ENCODE data around the gene GAS2L3. TPM values are rescaled to one million over a fixed set of nuclear protein-coding genes. Genes with fewer than 3 reads are reported as not detected.
A peak's percentile ranks its signal among the peaks of the same experiment; 100 is the strongest.
"Not testable (repeated sequence)": the region's sequence is repeated elsewhere in the genome, so short reads cannot be mapped to it uniquely, and the experiment has no call there.

The GAS2L3 gene
- total and polyA plus RNA-seq, 9 donors: 13.4 to 25.9 (median 17.5) TPM

DNA sequence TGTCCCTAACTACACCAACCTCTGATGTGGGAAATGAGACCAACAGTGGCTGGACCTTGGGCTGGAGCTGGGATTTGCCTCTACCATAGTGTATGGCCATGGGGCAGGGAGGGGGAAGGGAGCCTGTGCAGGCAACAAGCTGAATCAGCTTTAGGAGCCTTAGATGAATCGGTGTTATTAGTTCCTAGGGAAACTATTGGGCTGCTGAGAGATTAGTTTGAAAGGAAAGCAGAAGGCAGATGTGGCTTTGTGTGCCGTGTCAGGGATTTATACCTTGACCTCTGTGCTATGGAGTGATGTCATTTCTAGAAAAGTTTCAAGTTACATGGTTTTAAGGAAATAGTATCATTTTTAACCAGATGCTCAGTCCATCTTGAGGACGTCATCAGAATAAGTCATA lies 19.5 kb upstream of the GAS2L3 start:
- no peak overlapping the region for H3K27ac ChIP-seq (ENCODE audit: low read length)
- no peaks in the 10 kb centered on the region for H3K36me3 ChIP-seq (ENCODE audit: control insufficient read depth, insufficient read depth, low read length)
- H3K4me1 ChIP-seq (ENCODE audit: control insufficient read depth, insufficient read depth, low read length): no peaks in the 10 kb centered on the region
- H3K4me3 ChIP-seq (ENCODE audit: low read length): no peak overlapping the region
- DNase-seq: no peak
- H3K27me3 ChIP-seq (ENCODE audit: control insufficient read depth, insufficient read depth, low read length): no peaks in the 10 kb centered on the region
- no peaks in the 10 kb centered on the region for H3K9me3 ChIP-seq (replicated peaks; ENCODE audit: control insufficient read depth, low read depth, low read length)
- WGBS (ENCODE audit: insufficient coverage): 10% methylated on average over 2 of the region's 3 CpGs

DNA sequence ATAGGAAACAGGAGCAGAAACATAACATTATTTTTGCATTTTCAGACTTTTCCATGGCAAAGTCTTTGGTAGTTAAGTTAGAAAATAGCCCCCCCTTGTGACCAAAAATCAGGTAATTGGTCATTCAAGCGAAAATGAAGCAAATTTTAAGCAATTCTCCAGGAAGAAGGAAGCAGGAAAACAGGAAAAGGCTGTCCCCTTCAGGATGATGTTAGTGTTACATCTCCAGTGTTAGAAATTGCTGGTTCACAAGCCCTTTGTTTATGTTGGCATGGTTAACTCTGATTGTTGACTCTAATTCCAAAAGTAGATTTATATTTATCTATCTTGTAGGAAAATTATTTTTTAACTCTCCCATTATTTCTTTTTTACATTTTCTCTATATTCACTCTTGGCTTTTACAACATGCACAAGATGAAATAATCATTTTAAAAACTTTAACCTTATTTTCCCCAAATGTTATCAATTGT lies 18.8 kb upstream of the GAS2L3 start:
- no peaks in the 10 kb centered on the region for H3K36me3 ChIP-seq (ENCODE audit: control insufficient read depth, insufficient read depth, low read length)
- no peak overlapping the region for H3K27ac ChIP-seq (ENCODE audit: low read length)
- no peaks in the 10 kb centered on the region for H3K27me3 ChIP-seq (ENCODE audit: control insufficient read depth, insufficient read depth, low read length)
- no CpG with 5 or more reads among the region's 1 CpG for WGBS (ENCODE audit: insufficient coverage)
- no peaks in the 10 kb centered on the region for H3K9me3 ChIP-seq (replicated peaks; ENCODE audit: control insufficient read depth, low read depth, low read length)
- no peaks in the 10 kb centered on the region for H3K4me1 ChIP-seq (ENCODE audit: control insufficient read depth, insufficient read depth, low read length)
- no peak overlapping the region for H3K4me3 ChIP-seq (ENCODE audit: low read length)
- DNase-seq: peak; percentile 93

DNA sequence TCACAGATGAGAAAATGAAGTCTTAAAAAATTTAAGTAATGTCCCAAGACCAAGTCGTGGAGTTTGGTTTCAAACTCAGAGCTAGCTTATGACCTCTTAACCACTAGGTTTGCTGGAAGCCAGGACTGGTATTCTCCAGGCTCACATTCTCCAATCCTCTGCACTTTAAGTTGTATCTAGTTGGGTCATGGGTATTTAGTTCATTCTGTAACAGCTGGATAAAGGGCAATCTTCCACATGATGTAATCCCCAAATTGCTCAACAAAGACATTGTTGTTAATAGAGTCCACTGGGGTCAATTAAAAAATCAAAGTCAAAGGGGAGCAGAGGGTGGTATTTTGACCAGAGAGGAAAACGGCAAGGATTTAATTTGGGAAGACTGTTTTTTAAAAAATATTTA lies 17.8 kb upstream of the GAS2L3 start:
- Histone ChIP-seq H3K4me3 (ENCODE audit: low read length) (no peak overlapping the region), H3K27me3 (ENCODE audit: control insufficient read depth, insufficient read depth, low read length) (no peaks in the 10 kb centered on the region), H3K36me3 (ENCODE audit: control insufficient read depth, insufficient read depth, low read length) (no peaks in the 10 kb centered on the region), H3K9me3 (replicated peaks; ENCODE audit: control insufficient read depth, low read depth, low read length) (no peaks in the 10 kb centered on the region), H3K27ac (ENCODE audit: low read length) (no peak overlapping the region), H3K4me1 (ENCODE audit: control insufficient read depth, insufficient read depth, low read length) (no peaks in the 10 kb centered on the region)
- peak; percentile 71 for DNase-seq
- WGBS (ENCODE audit: insufficient coverage): 40% methylated on average over 1 of the region's 2 CpGs

DNA sequence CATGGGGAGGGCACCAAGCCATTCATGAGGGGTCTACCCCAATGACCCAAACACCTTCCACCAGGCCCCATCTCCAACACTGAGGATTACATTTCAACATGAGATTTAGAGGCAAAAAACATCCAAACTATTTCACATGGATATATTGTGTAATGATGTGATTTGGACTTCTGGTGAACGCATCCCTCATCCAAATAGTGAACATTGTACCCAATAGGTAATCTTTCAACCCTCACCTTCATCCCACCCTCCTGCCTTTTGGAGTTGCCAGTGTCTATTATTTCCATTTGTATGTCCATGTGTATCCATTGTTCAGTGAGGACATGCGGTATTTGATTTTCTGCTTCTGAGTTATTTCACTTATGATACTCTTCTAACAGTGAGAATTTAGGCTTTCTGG lies 16.1 kb upstream of the GAS2L3 start:
- Histone ChIP-seq H3K4me1 (ENCODE audit: control insufficient read depth, insufficient read depth, low read length) (no peaks in the 10 kb centered on the region), H3K9me3 (replicated peaks; ENCODE audit: control insufficient read depth, low read depth, low read length) (no peaks in the 10 kb centered on the region), H3K27ac (ENCODE audit: low read length) (no peak overlapping the region), H3K36me3 (ENCODE audit: control insufficient read depth, insufficient read depth, low read length) (no peaks in the 10 kb centered on the region), H3K27me3 (ENCODE audit: control insufficient read depth, insufficient read depth, low read length) (no peaks in the 10 kb centered on the region), H3K4me3 (ENCODE audit: low read length) (no peak overlapping the region)
- no CpG with 5 or more reads among the region's 2 CpGs for WGBS (ENCODE audit: insufficient coverage)
- no peak for DNase-seq

DNA sequence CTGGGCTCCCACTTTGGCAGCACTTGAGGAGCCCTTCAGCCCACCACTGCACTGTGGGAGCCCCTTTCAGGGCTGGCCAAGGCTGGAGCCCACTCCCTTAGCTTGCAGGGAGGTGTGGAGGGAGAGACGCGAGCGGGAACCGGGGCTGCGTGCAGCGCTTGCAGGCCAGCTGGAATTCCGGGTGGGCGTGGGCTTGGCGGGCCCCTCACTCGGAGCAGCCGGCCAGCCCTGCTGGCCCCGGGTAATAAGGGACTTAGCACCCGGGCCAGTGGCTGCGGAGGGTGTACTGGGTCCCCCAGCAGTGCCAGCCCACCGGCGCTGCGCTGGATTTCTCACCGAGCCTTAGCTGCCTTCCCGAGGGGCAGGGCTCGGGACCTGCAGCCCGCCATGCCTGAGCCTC lies 14.2 kb upstream of the GAS2L3 start:
- not testable (repeated sequence) for H3K27me3 ChIP-seq (ENCODE audit: control insufficient read depth, insufficient read depth, low read length); DNase-seq; H3K4me3 ChIP-seq (ENCODE audit: low read length); H3K4me1 ChIP-seq (ENCODE audit: control insufficient read depth, insufficient read depth, low read length); H3K27ac ChIP-seq (ENCODE audit: low read length); H3K36me3 ChIP-seq (ENCODE audit: control insufficient read depth, insufficient read depth, low read length); H3K9me3 ChIP-seq (replicated peaks; ENCODE audit: control insufficient read depth, low read depth, low read length)
- 82% methylated on average over 9 of the region's 21 CpGs for WGBS (ENCODE audit: insufficient coverage)

DNA sequence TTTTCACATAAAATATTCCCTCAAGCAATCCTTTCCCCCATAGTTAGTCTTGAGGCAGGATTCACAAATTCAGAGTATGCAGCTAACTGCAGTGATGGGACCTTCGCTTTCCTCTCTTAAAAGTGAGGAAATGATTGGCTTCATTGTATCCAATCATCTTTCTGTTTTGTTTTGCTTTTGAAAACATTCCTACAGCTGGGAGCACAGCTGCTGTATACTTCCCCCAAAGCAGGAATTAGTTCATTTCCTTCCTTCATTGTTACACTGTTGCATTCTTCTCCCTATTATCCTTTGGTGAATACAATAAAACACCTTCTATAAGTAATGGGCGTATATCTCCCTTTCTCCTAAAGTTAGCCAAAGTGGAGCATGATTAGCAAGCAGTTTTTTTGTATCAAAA lies 9.4 kb upstream of the GAS2L3 start:
- Histone ChIP-seq H3K27me3 (ENCODE audit: control insufficient read depth, insufficient read depth, low read length) (no peaks in the 10 kb centered on the region), H3K27ac (ENCODE audit: low read length) (peak overlapping the region; percentile 77), H3K4me3 (ENCODE audit: low read length) (no peak overlapping the region), H3K36me3 (ENCODE audit: control insufficient read depth, insufficient read depth, low read length) (no peaks in the 10 kb centered on the region), H3K4me1 (ENCODE audit: control insufficient read depth, insufficient read depth, low read length) (peaks cover 4% of the 10 kb centered on the region), H3K9me3 (replicated peaks; ENCODE audit: control insufficient read depth, low read depth, low read length) (no peaks in the 10 kb centered on the region)
- WGBS (ENCODE audit: insufficient coverage): no CpG with 5 or more reads among the region's 2 CpGs
- DNase-seq: peak; percentile 79

DNA sequence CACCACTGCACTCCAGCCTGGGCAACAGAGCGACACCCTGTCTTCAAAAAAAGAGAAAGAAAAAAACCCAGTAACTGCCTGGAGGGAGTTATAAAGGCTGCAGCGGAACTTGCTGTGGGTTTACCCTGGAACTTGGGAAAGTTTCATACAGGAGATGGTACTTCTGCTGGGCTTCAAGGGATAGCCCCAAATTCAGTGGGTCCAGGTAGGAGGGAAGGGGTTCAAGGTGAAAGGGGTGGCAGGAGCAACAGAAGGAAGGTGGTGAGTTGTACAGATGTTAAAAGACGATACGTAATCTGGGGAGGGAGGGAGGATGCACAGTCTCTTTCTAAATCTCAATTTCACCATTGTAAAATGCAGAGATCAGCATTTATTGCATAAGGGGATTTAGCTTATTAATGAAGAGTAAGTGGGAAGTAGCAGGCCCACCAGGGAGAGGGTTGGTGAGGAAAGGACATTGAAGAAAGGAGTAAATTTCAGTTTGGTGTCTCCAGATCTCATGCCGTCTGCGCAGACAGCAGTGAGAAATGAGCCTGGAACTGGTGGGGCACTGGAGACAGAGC lies 8.5 kb upstream of the GAS2L3 start:
- Histone ChIP-seq H3K36me3 (ENCODE audit: control insufficient read depth, insufficient read depth, low read length) (no peaks in the 10 kb centered on the region), H3K4me3 (ENCODE audit: low read length) (no peak overlapping the region), H3K27me3 (ENCODE audit: control insufficient read depth, insufficient read depth, low read length) (no peaks in the 10 kb centered on the region), H3K27ac (ENCODE audit: low read length) (peak overlapping the region; percentile 77), H3K9me3 (replicated peaks; ENCODE audit: control insufficient read depth, low read depth, low read length) (no peaks in the 10 kb centered on the region), H3K4me1 (ENCODE audit: control insufficient read depth, insufficient read depth, low read length) (peaks cover 4% of the 10 kb centered on the region)
- DNase-seq: no peak
- 86% methylated on average over 4 of the region's 6 CpGs for WGBS (ENCODE audit: insufficient coverage)

DNA sequence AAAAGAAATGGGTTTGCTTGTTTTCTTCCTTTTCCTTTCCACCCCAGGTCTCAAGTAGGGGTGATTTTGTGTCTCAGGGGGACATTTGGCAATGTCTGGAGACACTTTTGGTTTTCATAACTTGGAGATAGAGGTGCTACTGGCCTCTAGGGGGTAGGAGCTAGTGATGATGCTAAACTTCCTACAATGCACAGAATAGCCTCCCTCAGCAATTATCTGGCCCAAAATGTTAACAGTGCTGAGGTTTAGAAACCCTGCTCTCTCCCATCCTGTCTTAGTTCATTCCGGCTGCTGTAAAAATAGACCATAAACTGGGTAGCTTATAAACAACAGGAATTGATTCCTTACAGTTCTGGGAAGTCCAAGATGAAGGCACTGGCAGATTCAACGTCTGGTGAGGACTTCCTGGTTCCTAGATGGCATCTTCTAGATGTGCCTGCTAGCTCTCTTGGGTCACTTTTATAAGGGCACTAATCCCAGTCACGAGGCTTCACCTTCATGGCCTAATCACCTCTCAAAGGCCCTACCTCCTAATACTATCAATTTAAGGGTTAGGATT lies 7.4 kb upstream of the GAS2L3 start:
- Histone ChIP-seq H3K36me3 (ENCODE audit: control insufficient read depth, insufficient read depth, low read length) (no peaks in the 10 kb centered on the region), H3K9me3 (replicated peaks; ENCODE audit: control insufficient read depth, low read depth, low read length) (no peaks in the 10 kb centered on the region), H3K4me1 (ENCODE audit: control insufficient read depth, insufficient read depth, low read length) (peaks cover 4% of the 10 kb centered on the region), H3K27ac (ENCODE audit: low read length) (no peak overlapping the region), H3K4me3 (ENCODE audit: low read length) (no peak overlapping the region), H3K27me3 (ENCODE audit: control insufficient read depth, insufficient read depth, low read length) (no peaks in the 10 kb centered on the region)
- WGBS (ENCODE audit: insufficient coverage): 63% methylated on average over 1 of the region's 3 CpGs
- peak; percentile 25 for DNase-seq

DNA sequence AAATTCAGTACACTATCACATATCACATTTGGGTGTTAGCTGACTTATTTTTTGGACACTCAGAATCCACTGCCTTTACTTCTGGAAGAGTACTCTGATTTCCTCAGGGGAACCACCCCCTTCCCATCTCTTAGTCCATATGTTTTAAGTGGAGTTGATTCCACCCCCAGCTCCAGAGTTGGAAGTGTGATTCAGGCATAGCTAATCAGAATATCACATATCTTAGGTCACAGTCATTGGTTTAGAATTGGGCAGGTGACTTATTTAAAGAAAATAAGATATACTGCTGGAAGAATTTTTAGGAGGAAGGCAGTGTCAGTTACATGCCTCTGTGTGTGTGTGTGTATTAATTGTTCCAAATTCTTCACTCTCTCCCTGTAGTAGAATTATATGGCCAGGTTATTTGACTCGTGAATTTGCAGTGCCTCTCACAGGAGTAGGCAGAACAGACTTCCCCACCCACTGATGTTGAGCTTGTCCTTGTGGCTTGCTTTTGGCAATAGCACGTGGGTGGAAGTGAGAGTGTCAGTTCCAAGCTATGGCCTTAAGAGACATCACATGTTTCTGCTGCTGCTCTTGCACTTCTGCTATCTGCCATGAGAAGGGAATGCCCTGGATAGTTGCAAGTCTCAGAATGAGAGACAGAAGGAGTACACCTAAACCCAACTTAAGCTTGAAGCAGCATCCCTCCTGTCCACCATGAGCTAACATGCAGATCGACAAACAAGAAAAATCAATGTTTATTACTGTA lies 6.4 kb upstream of the GAS2L3 start:
- peak; percentile 72 for DNase-seq
- H3K36me3 ChIP-seq (ENCODE audit: control insufficient read depth, insufficient read depth, low read length): no peaks in the 10 kb centered on the region
- no peaks in the 10 kb centered on the region for H3K9me3 ChIP-seq (replicated peaks; ENCODE audit: control insufficient read depth, low read depth, low read length)
- no peaks in the 10 kb centered on the region for H3K27me3 ChIP-seq (ENCODE audit: control insufficient read depth, insufficient read depth, low read length)
- peaks cover 4% of the 10 kb centered on the region for H3K4me1 ChIP-seq (ENCODE audit: control insufficient read depth, insufficient read depth, low read length)
- WGBS (ENCODE audit: insufficient coverage): no CpG with 5 or more reads among the region's 3 CpGs
- no peak overlapping the region for H3K4me3 ChIP-seq (ENCODE audit: low read length)
- H3K27ac ChIP-seq (ENCODE audit: low read length): no peak overlapping the region

DNA sequence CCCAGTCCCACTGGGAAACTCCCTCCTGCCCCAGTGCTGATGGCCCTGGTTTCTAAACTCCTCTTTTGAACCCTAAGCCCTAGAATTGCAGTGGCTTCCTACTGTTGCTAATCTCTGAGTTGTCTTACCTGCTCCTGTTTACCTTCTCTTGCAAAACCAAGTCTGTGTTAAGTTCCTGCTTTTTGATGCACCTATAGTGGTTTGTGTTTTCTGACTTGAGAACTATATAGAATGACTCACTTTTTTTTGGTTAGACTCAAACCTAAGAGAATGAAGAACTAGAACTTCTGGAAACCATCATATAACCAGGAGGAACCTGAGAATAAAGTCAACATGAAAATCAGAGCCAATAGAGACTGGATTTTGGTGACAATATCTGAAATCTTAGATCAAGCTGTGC lies 5.5 kb upstream of the GAS2L3 start:
- no peaks in the 10 kb centered on the region for H3K9me3 ChIP-seq (replicated peaks; ENCODE audit: control insufficient read depth, low read depth, low read length)
- DNase-seq: no peak
- H3K36me3 ChIP-seq (ENCODE audit: control insufficient read depth, insufficient read depth, low read length): no peaks in the 10 kb centered on the region
- H3K4me1 ChIP-seq (ENCODE audit: control insufficient read depth, insufficient read depth, low read length): peaks cover 4% of the 10 kb centered on the region
- H3K27ac ChIP-seq (ENCODE audit: low read length): no peak overlapping the region
- H3K27me3 ChIP-seq (ENCODE audit: control insufficient read depth, insufficient read depth, low read length): no peaks in the 10 kb centered on the region
- no peak overlapping the region for H3K4me3 ChIP-seq (ENCODE audit: low read length)

All from muscle of leg (tissue), 11 donors.